DOHH2 (cell line): ENCODE measurements around the gene CD2.

ENCODE experiments used
- H3F3A ChIP-seq: fragments of 200-600 bp; sonication (generic), shearing (Covaris generic); 2 replicates; pipeline ENCODE4 v1.6.0; 2016; ENCODE audit warnings: antibody characterized with exemption, mild to moderate bottlenecking; ENCODE audit not compliant: control insufficient read depth, insufficient read depth
- H3K27ac ChIP-seq: fragments of 200-600 bp; sonication (generic); 2 replicates; pipeline ENCODE4 v1.5.1; 2014; ENCODE audit warnings: low read depth, mild to moderate bottlenecking, low read length, moderate library complexity
- H3K27me3 ChIP-seq: fragments of 200-600 bp; sonication (generic); 2 replicates; pipeline ENCODE4 v1.6.1; 2014; ENCODE audit warnings: mild to moderate bottlenecking, low read length, mixed read lengths; ENCODE audit not compliant: control insufficient read depth
- H3K36me3 ChIP-seq: fragments of 200-600 bp; sonication (generic); 2 replicates; pipeline ENCODE4 v1.6.1; 2014; ENCODE audit warnings: mild to moderate bottlenecking, low read length, moderate library complexity, mixed read lengths; ENCODE audit not compliant: control insufficient read depth
- H3K4me1 ChIP-seq: fragments of 200-600 bp; sonication (generic); 2 replicates; pipeline ENCODE4 v1.6.1; 2014; ENCODE audit warnings: mild to moderate bottlenecking, low read length, mixed read lengths; ENCODE audit not compliant: control insufficient read depth
- H3K4me2 ChIP-seq: fragments of 200-600 bp; sonication (generic); 2 replicates; pipeline ENCODE4 v1.6.0; 2014; ENCODE audit warnings: mild to moderate bottlenecking, low read length, moderate library complexity
- H3K4me3 ChIP-seq: fragments of 200-600 bp; sonication (generic); 2 replicates; pipeline ENCODE4 v1.5.1; 2014; ENCODE audit warnings: mild to moderate bottlenecking, low read length, mixed read lengths
- H3K79me2 ChIP-seq: fragments of 200-600 bp; sonication (generic); 2 replicates; pipeline ENCODE4 v1.6.1; 2014; ENCODE audit warnings: mild to moderate bottlenecking, low read length, mixed read lengths; ENCODE audit not compliant: control insufficient read depth
- H3K9me2 ChIP-seq: fragments of 200-600 bp; sonication (generic); replicated peaks from 2 replicates; pipeline ENCODE4 v1.6.1; 2014; ENCODE audit warnings: mild to moderate bottlenecking, low read length, mixed read lengths; ENCODE audit not compliant: control insufficient read depth
- H3K9me3 ChIP-seq: fragments of 200-600 bp; sonication (generic); 2 replicates; pipeline ENCODE4 v1.6.1; 2014; ENCODE audit warnings: antibody characterized with exemption, low read length, mixed read lengths; ENCODE audit not compliant: control insufficient read depth, insufficient read depth
- H4K20me1 ChIP-seq: fragments of 200-600 bp; sonication (generic); 2 replicates; pipeline ENCODE4 v1.6.0; 2014; ENCODE audit warnings: low read depth, mild to moderate bottlenecking, antibody characterized with exemption, low read length, moderate library complexity; ENCODE audit not compliant: control insufficient read depth, insufficient read depth
- CTCF ChIP-seq: fragments of 200-600 bp; sonication (generic); IDR thresholded peaks from one replicate; pipeline ENCODE4 v1.5.1; 2014; ENCODE audit warnings: antibody characterized with exemption, mild to moderate bottlenecking, low read depth, low read length; ENCODE audit not compliant: poor library complexity, severe bottlenecking
- EZH2phosphoT487 ChIP-seq: fragments of 200-600 bp; sonication (generic); IDR thresholded peaks from 2 replicates; pipeline ENCODE4 v1.6.1; 2017; ENCODE audit warnings: borderline replicate concordance, mild to moderate bottlenecking, antibody characterized with exemption, low read length, moderate library complexity, mixed read lengths

The CD2 gene

GRCh38 chr1:116794371-116794770 lies 40.1 kb downstream of the CD2 start:
- no peaks in the 10 kb centered on the region for H4K20me1 ChIP-seq
- TF ChIP-seq CTCF (no peak), EZH2phosphoT487 (no peak)
- H3K27me3 ChIP-seq, result no peaks in the 10 kb centered on the region
- H3K4me1 ChIP-seq, result peaks cover 6% of the 10 kb centered on the region
- H3K27ac ChIP-seq, result no peak overlapping the region
- no peak overlapping the region for H3K4me2 ChIP-seq
- no peak overlapping the region for H3K4me3 ChIP-seq
- no peaks in the 10 kb centered on the region for H3K9me2 ChIP-seq
- no peaks in the 10 kb centered on the region for H3K9me3 ChIP-seq
- no peaks in the 10 kb centered on the region for H3K36me3 ChIP-seq
- no peaks in the 10 kb centered on the region for H3F3A ChIP-seq
- H3K79me2 ChIP-seq, result no peaks in the 10 kb centered on the region

GRCh38 chr1:116794804-116795481 lies 40.7 kb downstream of the CD2 start:
- Histone ChIP-seq H3K4me2 (no peak overlapping the region), H3K4me3 (no peak overlapping the region), H3K79me2 (no peaks in the 10 kb centered on the region), H3K27ac (no peak overlapping the region), H3K27me3 (no peaks in the 10 kb centered on the region), H3F3A (no peaks in the 10 kb centered on the region), H3K36me3 (no peaks in the 10 kb centered on the region), H4K20me1 (no peaks in the 10 kb centered on the region), H3K9me3 (no peaks in the 10 kb centered on the region), H3K4me1 (peaks cover 6% of the 10 kb centered on the region), H3K9me2 (no peaks in the 10 kb centered on the region)
- no peak for TF ChIP-seq EZH2phosphoT487
- TF ChIP-seq CTCF, result no peak

DNA sequence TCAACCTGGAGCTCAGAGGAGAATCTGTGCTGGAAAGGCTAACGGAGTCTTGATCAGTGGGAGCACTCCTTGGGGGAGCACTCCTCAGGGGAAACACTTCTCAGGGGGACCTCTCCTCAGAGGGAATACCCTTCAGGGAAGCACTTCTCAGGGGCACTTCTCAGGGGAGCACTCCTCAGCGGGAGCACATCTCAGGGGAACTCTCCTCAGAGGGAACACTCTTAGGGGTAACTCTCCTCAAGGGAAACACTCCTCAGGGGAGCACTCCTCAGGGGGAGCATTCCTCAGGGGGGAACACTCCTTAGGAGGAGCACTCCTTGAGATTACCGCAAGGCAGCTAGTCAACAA lies 41.2 kb downstream of the CD2 start:
- TF ChIP-seq CTCF, result no peak
- TF ChIP-seq EZH2phosphoT487, result no peak
- Histone ChIP-seq H3K4me3 (no peak overlapping the region), H4K20me1 (no peaks in the 10 kb centered on the region), H3K4me1 (peaks cover 6% of the 10 kb centered on the region), H3K27me3 (no peaks in the 10 kb centered on the region), H3K79me2 (no peaks in the 10 kb centered on the region), H3K4me2 (no peak overlapping the region), H3K27ac (no peak overlapping the region), H3F3A (no peaks in the 10 kb centered on the region), H3K36me3 (no peaks in the 10 kb centered on the region), H3K9me3 (no peaks in the 10 kb centered on the region), H3K9me2 (no peaks in the 10 kb centered on the region)
